ENCODE results near the gene KLK8.

KLK8 gene

GRCh38 chr19:51001515-51001914, at the start of gene KLK8:
TSS of gene KLK8 (minus strand) at chr19:51001604. CDS start at chr19:51001167, 437 bp downstream.
- no peak for DNase-seq (ENCODE audit: low read depth)
- TF ChIP-seq CTCF (IDR thresholded peaks at IDR 0.05; ENCODE audit: insufficient read depth, low read depth, low read length, missing control alignments): no peak
- H3K4me3 ChIP-seq (ENCODE audit: low read length): peak within 1 kb of the TSS; percentile 44

GRCh38 chr19:51047031-51047335, 45.6 kb upstream of the KLK8 start:
- TF ChIP-seq CTCF (IDR thresholded peaks at IDR 0.05; ENCODE audit: insufficient read depth, low read depth, low read length, missing control alignments): no peak
- H3K4me3 ChIP-seq (ENCODE audit: low read length): no peak overlapping the region
- no peak for DNase-seq (ENCODE audit: low read depth)

- no peak for TF ChIP-seq CTCF (IDR thresholded peaks at IDR 0.05; ENCODE audit: insufficient read depth, low read depth, low read length, missing control alignments)
- no peak for DNase-seq (ENCODE audit: low read depth)
- H3K4me3 ChIP-seq (ENCODE audit: low read length): no peak overlapping the region
Observed at GRCh38 chr19:51044327-51044726, 42.9 kb upstream of the KLK8 start.

GRCh38 chr19:51043497-51043896, 42.1 kb upstream of the KLK8 start:
- TF ChIP-seq CTCF (IDR thresholded peaks at IDR 0.05; ENCODE audit: insufficient read depth, low read depth, low read length, missing control alignments): no peak
- DNase-seq (ENCODE audit: low read depth): no peak
- H3K4me3 ChIP-seq (ENCODE audit: low read length): no peak overlapping the region

GRCh38 chr19:51040151-51040550, 38.7 kb upstream of the KLK8 start:
- TF ChIP-seq CTCF (IDR thresholded peaks at IDR 0.05; ENCODE audit: insufficient read depth, low read depth, low read length, missing control alignments): no peak
- no peak overlapping the region for H3K4me3 ChIP-seq (ENCODE audit: low read length)
- no peak for DNase-seq (ENCODE audit: low read depth)

GRCh38 chr19:51036519-51036918, 35.1 kb upstream of the KLK8 start:
- no peak for TF ChIP-seq CTCF (IDR thresholded peaks at IDR 0.05; ENCODE audit: insufficient read depth, low read depth, low read length, missing control alignments)
- no peak overlapping the region for H3K4me3 ChIP-seq (ENCODE audit: low read length)
- no peak for DNase-seq (ENCODE audit: low read depth)

GRCh38 chr19:51034704-51035103, 33.3 kb upstream of the KLK8 start, which contains the start of gene KLK12:
TSS of gene KLK12 (minus strand) at chr19:51035002. CDS start at chr19:51034621, 381 bp downstream.
- H3K4me3 ChIP-seq (ENCODE audit: low read length): no peak within 1 kb of the TSS
- TF ChIP-seq CTCF (IDR thresholded peaks at IDR 0.05; ENCODE audit: insufficient read depth, low read depth, low read length, missing control alignments): no peak
- DNase-seq (ENCODE audit: low read depth): no peak
